ENCODE results near the gene EFHC1. TPM values are rescaled to one million over a fixed set of nuclear protein-coding genes. Genes with fewer than 3 reads are reported as not detected.

EFHC1 gene
- total and polyA plus RNA-seq, 2 donors (not counting 1 experiment from before 2014, with no cell fraction given): 19.4 to 34.8 TPM

- H3K4me3 ChIP-seq (ENCODE audit: control extremely low read depth in 1 of 5, extremely low read depth in 1 of 5, insufficient read depth in 1 of 5, low read depth in 2 of 5, low read length in 4 of 5): no peak overlapping the region
- intact Hi-C loops (cut with micrococcal nuclease): loop anchor here (2.0 to 10.0 kb wide), 5 partner anchors 137 to 495 kb away; partner anchors contain the start of genes GSTA4 and PAQR8
- H4K20me1 ChIP-seq (ENCODE audit: control insufficient read depth, insufficient read depth, low read length, poor library complexity, severe bottlenecking): no peaks in the 10 kb centered on the region
- no peaks in the 10 kb centered on the region for H3K79me2 ChIP-seq (ENCODE audit: control insufficient read depth, insufficient read depth, low read length)
- ATAC-seq (ENCODE audit: low read depth): no peak
- POLR2A ChIA-PET: interaction anchor here (0.6 kb wide), 1 partner anchor 92 kb away, joined by 5 read pairs; no protein-coding TSS in a partner anchor
- 97% methylated on average over 7 of the region's 11 CpGs for WGBS (ENCODE audit: insufficient coverage)
- H3K9ac ChIP-seq (ENCODE audit: low read length): no peak overlapping the region
- Mint-ChIP-seq H3K4me3 (no peak overlapping the region), H3K9me3 (ENCODE audit: insufficient read depth) (no peaks in the 10 kb centered on the region), H3K4me1 (peaks cover 48% of the 10 kb centered on the region), H3K27me3 (no peaks in the 10 kb centered on the region), H3K27ac (peak overlapping the region; percentile 34)
- TF ChIP-seq EZH2 (IDR thresholded peaks at IDR 0.05; ENCODE audit: borderline replicate concordance, insufficient read depth, low read depth, low read length, poor library complexity, severe bottlenecking) (no peak), CTCF (IDR thresholded peaks at IDR 0.05) (no peak)
- H2AFZ ChIP-seq (ENCODE audit: insufficient read depth, low read depth, low read length, poor library complexity, severe bottlenecking): no peak overlapping the region
- CTCF ChIA-PET: interaction anchor here (0.6 to 6.6 kb wide), 6 partner anchors 14 to 215 kb away, joined by 3 to 38 read pairs (median 4); partner anchors contain the start of genes EFHC1 and MCM3
- H3K27ac ChIP-seq (ENCODE audit: low read length in 2 of 2): peak overlapping the region in 1 of 2 donors; percentile 96
- H3K9me3 ChIP-seq (ENCODE audit: control extremely low read depth in 1 of 3, control insufficient read depth in 2 of 3, insufficient read depth in 1 of 3, low read length in 2 of 3): peaks cover 0 to 3% (median 0%) of the 10 kb centered on the region in 3 donors
- no peak overlapping the region for H3K4me2 ChIP-seq (replicated peaks; ENCODE audit: low read depth, low read length, poor library complexity, severe bottlenecking)
- H3K36me3 ChIP-seq (replicated peaks in 1 of 2; ENCODE audit: control extremely low read depth in 1 of 2, control insufficient read depth in 1 of 2, extremely low read depth in 1 of 2, insufficient read depth in 2 of 2, low read length in 1 of 2): peaks cover 0 to 17% of the 10 kb centered on the region in 2 experiments
- no peaks in the 10 kb centered on the region for H3K27me3 ChIP-seq (replicated peaks in 1 of 4; ENCODE audit: control extremely low read depth in 1 of 4, control insufficient read depth in 3 of 4, insufficient read depth in 4 of 4, low read length in 3 of 4)
- H3K4me1 ChIP-seq (ENCODE audit: control insufficient read depth in 2 of 2, insufficient read depth in 2 of 2, low read length in 2 of 2): peaks cover 33 to 53% of the 10 kb centered on the region in 2 donors
- DNase-seq: no peak
Measured at GRCh38 chr6:52499681-52500236, 79.6 kb downstream of the EFHC1 start.

Data from B cell (primary cell).